Measurements from ENCODE around the gene HECA.
"Not testable (repeated sequence)": the region's sequence is repeated elsewhere in the genome, so short reads cannot be mapped to it uniquely, and the experiment has no call there.

Gene HECA

GRCh38 chr6:139137706-139138105, 2.8 kb downstream of the HECA start:
- no peak for DNase-seq

DNA sequence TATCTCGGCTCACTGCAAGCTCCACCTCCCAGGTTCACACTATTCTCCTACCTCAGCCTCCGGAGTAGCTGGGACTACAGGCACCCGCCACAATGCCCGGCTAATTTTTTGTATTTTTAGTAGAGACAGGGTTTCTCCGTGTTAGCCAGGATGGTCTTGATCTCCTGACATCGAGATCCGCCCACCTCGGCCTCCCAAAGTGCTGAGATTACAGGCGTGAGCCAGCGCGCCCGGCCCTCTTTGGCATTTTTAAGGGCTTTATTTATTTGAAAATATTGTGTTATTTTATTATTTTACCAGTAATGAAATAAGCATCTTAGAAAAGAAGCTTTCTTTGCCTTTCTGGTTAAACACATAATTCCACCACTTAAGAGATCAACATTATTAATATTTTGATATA, 6.0 kb downstream of the HECA start:
- not testable (repeated sequence) for DNase-seq

GRCh38 chr6:139142262-139142661, 7.4 kb downstream of the HECA start:
- DNase-seq, result no peak

DNA sequence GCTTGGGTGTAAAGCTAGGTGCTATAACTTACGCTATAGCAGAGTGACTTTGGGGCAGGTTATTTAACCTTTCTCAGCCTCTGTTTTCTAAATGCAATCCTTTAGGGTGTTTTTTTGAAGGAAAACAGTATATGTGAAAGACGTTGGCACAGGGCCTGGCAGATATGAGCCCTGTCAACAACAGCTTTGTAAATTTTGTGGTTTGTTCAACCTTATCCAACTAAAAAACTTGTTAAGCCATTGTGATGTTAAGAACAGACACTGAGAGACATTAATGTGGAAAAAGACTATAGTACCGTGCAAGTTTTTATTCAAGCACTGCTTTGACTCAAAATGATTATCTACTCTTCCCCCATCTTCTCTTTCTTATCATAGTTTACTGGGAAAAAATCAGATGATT, 8.2 kb downstream of the HECA start:
- DNase-seq, result no peak

DNA sequence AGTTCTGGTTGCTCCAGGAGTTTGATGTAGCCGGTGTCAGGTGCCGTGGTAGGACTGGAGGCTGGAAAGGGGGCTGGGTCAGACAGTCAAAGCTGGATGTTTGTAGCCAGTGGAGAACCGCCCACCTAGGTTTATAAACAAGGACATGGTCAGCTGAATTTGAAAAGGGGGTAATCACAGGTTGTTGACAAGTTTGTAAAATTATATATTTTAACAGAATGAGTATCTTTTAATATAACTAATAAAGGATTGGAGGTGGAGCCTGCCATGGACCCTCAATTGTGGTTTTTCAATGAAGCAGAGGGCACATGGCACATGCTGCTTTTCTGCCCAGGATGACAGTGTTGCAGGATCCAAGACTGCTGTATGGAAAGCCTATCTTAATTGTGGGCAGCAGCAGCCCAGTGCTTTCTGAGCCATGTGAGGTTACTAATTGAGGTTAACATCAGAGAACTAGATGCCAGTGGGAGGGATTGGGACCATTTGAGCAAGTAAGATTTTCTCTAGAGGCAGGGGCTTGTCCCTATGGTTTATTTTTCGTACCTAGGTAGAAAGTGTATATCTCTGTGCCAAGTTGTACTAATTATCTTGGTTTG, 9.7 kb downstream of the HECA start:
- DNase-seq, result no peak

DNA sequence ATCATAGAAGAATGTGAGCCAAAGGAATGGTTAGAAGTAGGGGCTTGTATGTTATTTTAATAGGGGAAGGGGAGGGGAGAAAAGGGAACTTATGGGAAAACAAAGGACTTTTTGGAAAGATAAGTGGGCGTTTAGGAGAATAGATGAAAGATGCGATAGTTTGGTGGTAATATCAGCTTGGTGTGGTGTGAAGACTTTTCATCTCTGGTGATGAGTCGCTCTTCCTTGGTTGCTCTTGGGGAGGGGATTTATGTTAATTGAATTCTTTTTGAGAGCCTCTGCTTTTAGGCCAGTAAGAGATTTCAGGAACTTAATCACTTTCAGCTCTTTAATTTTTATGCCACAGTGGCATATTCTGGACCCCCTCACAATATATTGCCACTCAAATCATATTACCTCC, 10.8 kb downstream of the HECA start:
- DNase-seq, result no peak

GRCh38 chr6:139146317-139146726, 11.4 kb downstream of the HECA start:
- DNase-seq, result peak; percentile 87

GRCh38 chr6:139147628-139148027, 12.7 kb downstream of the HECA start:
- no peak for DNase-seq

DNA sequence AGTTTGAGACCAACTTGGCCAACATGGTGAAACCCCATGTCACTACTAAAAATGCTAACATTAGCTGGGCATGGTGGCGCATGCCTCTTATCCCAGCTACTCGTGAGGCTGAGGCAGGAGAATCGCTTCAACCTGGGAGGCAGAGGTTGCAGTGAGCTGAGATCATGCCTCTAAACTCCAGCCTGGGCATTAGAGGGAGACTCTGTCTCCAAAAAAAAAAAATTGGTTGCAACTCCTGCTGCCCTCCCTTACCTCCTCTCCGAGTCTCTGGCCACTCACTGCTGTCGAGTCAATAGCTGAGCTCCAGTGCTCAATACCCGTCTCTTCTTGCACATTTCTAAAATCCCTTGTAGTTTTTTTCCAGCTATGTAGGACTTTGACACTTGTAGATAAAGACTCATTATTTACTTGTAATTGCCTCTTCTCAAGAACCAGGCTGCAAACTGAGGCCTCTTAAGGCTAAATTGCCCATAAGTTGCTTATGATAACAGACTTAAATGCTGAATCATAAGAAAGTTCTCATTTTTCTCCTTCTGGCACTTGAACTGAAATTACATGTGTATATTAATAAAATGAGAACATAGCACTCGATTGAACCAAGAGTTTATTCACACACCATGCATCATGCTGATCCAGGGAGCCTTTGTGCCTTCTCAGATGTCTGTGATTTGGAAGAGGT, 13.8 kb downstream of the HECA start:
- no peak for DNase-seq

GRCh38 chr6:139149383-139149782, 14.5 kb downstream of the HECA start:
- no peak for DNase-seq

DNA sequence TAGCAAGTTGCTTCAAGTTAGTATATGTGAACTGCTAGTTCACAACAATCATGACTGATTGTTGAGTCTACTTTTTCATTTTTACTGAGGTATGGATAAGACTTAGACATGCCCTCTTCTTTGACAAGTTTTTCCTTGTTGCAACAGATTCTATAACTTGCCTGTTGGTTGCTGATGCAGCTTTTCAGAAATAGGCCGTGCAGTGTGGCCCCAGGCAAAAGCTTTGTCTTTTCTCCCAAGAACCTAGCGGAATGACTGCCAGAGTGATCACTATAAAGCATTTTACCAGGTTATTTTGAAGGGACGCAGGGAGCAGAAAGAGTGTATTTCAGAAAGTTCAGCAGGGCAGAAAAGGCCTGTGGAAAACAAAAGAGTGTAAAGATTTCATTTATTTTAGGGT, 16.0 kb downstream of the HECA start:
- DNase-seq, result no peak

- DNase-seq, result no peak
Measured at GRCh38 chr6:139151425-139152087, 16.7 kb downstream of the HECA start.

DNA sequence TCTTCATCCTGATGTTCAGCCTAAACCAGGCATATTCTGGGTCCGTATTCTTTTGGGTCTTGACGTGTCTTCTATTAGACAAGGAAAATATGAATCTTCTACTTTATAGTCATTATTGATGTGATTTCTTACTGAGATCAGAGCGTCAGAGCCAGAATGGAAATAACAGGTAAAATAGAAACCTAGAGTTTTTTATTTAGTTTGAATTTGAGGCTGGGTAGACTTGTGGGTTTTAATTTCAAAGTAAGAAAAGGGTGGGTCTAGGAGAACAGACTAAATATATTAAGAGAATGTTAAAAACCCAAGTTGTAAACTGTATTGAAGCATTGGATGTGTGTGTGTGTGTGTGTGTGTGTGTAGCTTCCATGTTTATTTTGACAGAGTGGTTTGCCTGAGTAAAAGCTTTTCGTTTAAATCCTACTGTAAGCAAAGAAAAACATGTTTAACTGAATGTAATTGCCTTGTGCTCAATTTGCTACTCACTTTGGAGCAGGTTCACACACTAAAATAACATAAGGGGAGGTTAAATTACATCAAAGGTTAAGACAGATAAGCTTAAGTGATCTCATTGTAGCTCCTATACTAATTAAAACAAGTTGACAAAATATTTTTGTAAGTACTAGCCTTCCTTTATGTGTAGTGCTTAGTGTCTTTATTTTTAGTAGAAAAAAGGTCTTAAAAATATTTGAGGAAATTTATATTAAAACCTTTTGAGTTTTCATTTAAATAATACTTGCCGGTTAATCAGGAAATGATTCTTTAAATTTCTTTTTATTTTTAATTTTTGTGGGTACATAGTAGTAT, 17.4 kb downstream of the HECA start:
- peak; percentile 68 for DNase-seq

DNA sequence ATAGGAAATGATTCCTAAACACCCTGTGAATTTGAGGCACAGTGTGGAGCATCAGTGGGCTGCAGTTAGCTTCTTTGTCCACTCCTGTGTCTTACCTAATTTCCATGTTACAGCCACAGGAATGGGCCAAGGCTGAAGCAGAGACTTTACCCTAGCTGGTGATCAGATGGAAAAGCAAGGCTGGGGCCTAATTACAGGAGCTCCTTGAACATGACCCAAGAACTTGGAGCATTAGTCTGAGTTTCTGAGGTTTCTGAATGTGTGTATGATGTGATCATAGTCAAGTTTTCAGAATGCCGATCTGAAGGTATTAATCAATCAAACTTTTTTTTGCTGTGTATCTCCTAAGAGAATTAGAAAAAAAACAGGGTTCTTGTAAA, 18.0 kb downstream of the HECA start:
- DNase-seq, result peak; percentile 65

DNA sequence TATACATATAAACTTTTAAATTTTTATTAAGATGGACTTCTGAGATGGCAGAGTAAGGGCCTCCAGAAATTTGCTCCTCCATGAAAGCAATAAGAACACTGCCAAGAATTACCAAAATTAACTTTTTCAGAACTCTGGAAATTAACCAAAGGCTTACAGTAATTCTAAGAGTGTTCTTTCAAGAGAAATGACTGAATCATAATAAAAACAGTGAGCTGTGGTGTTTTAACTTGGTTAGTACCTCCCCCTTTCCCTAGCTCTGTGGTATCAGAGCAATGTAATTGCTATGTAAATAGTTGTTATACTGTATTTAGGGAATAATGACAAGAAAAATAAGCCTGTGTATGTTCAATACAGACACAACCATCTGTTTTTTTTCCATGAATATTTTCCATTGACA, 19.0 kb downstream of the HECA start:
- DNase-seq, result peak; percentile 74

DNA sequence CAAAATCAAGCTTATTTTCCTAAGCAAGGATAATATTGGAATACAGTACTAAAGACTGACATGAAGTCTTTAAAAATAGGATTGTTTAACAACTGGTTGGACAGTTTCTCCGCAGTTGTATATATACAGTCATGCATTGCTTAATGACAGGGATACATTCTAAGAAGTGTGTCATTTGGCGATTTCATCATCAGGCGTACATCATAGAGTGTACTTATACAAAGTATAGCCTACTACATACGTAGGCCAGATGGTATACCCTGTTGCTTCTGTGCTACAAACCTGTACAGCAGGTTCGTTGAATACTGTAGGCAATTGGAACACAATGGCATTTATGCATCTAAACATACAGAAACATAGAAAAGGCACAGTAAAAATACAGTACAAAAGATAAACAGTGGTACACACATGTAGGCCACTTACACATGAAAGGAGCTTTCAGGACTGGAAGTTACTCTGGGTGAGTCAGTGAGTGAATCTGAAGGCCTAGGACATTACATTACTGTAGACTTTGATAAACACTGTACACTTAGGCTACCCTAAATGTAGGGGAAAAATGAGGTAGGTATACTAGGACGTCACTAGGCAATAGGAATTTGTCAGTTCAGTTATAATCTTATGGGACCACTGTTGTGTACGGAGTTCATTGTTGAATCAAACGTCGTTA, 20.1 kb downstream of the HECA start:
- DNase-seq, result no peak

DNA sequence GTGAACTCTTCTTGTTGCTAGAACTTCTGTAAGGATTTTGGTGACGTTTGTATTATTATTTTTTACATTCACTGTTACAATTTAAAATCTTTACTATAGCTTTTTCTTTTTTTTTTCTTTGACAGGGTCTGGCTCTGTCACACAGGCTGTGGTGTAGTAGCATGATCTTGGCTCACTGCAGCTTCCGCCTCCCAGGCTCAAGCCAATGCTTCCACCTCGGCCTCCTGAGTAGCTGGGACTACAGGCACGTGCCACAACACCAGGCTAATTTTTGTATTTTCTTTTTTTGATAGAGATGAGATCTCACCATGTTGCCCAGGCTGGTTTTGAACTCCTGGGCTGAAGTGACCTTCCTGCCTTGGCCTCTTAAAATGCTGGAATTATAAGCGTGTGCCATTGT, 21.2 kb downstream of the HECA start:
- no peak for DNase-seq

GRCh38 chr6:139156551-139156950, 21.7 kb downstream of the HECA start:
- DNase-seq, result no peak

DNA sequence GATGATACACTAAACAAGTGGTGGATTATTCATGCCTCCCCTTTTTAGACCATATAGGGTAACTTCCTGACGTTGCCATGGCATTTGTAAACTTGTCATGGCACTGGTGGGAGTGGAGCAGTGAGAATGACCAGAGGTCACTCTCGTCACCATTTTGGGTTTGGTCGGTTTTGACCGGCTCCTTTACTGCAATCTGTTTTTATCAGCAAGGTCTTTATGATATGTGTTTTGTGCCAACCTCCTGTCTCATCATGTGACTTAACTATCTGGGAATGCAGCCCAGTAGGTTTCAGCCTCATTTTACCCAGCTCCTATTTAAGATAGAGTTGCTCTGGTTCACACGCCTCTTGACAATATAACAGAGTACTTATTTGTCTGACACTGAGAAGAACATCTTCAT, 22.2 kb downstream of the HECA start:
- DNase-seq, result not testable (repeated sequence)

DNA sequence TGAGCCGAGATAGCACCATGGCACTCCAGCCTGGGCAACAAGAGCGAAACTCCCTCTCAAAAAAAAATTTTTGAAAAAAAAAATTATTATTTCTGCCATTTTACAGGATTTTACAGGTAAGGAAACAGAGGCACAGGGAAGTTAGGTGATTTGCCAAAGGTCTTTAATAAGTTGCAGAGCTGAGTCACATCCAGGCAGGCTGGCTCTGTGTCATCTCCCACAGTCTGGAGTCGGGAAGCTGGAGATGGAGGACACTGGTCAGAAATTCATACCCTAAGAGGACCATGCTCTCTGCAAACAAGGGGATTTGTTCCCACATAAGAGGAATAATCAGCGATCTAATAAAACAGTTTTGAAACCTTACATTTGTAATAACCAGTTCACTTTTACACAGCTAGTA, 24.1 kb downstream of the HECA start:
- DNase-seq, result no peak

DNA sequence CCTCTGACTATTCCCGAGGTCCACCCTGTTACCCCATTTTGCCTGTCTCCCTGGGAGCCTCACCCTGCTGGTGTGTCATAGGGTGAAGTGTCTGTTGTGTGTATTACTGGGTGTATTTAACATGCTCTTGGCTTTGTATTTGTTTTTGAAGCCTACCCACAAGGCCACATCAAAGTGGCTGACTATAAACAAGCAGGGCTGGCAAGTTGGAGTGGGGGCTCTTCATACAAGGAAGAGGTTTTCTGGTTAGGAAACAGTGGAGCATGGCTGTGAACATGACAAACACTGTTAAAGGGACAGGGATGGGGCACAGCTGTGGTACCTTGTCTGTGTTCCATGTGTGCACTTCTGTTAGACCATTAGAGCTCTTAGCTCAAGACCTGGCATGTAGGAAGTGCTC, 26.3 kb downstream of the HECA start:
- peak; percentile 77 for DNase-seq

- DNase-seq, result peak; percentile 92
Measured at GRCh38 chr6:139161817-139162284, 27.0 kb downstream of the HECA start.

DNA sequence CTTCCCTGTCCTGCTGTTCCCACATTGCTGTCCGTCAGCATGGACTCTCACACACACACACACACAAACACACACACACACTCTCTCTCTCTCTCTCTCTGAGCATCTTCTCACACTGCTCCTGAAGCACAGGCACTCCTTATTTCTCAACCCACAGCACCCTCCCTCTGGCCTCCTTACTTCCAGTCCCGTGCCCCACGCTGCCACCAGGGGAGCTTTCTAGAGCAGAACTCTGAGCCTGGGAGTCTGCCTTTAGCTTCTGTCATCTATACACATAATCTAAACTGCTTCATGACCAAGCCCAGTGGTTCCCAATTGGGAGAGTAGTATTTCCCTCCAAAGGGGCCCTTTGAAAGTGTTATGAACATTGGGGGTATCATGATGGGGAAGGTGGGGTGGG, 29.1 kb downstream of the HECA start:
- DNase-seq, result no peak

All from activated CD4-positive, alpha-beta T cell treated with anti-CD3 and anti-CD28 coated beads, Interleukin-10, Interleukin-2, amounts not matched to agents 100 ng/mL and 50 ng/mL, durations not matched to agents 16 hours and 8 hours (primary cell).